Calu3 (cell line): Measurements from ENCODE around the gene POP4. TPM values are rescaled to one million over a fixed set of nuclear protein-coding genes. Genes with fewer than 3 reads are reported as not detected.

ENCODE experiments used
- BruUV-seq: library from RNA; stranded (reverse); fragments of 400-500 nt; replicated peaks from 2 replicates; lab custom pipeline; 2021; lab: Mats Ljungman, UMichigan
- CTCF ChIA-PET: fragments of 300-600 bp; sonication (Branson Sonifier 250); formaldehyde crosslinking; loops from one replicate; lab custom pipeline; 2022; ENCODE audit warnings: antibody characterized with exemption; lab: Charles Lee
- DNase-seq: peaks from one replicate; pipeline ENCODE4 v3.0.0; 2022
- H3K27ac Mint-ChIP-seq: one replicate; pipeline ENCODE4 v1.8.0; 2022; ENCODE audit warnings: mixed read lengths; ENCODE audit not compliant: unreplicated experiment
- H3K27me3 Mint-ChIP-seq: one replicate; pipeline ENCODE4 v1.8.0; 2022; ENCODE audit warnings: mixed read lengths; ENCODE audit not compliant: unreplicated experiment
- H3K36me3 Mint-ChIP-seq: one replicate; pipeline ENCODE4 v1.8.0; 2022; ENCODE audit warnings: mild to moderate bottlenecking, moderate library complexity, mixed read lengths; ENCODE audit not compliant: insufficient read depth, unreplicated experiment
- H3K4me1 Mint-ChIP-seq: one replicate; pipeline ENCODE4 v1.8.0; 2022; ENCODE audit warnings: mild to moderate bottlenecking, low read depth, mixed read lengths; ENCODE audit not compliant: unreplicated experiment
- H3K4me3 Mint-ChIP-seq: one replicate; pipeline ENCODE4 v1.8.0; 2022; ENCODE audit warnings: mild to moderate bottlenecking, low read depth, moderate library complexity, mixed read lengths; ENCODE audit not compliant: unreplicated experiment
- H3K9me3 Mint-ChIP-seq: one replicate; pipeline ENCODE4 v1.8.0; 2022; ENCODE audit warnings: low read depth, mixed read lengths; ENCODE audit not compliant: unreplicated experiment
- CTCF ChIP-seq: fragments of 200-600 bp; IDR thresholded peaks from one replicate; pipeline ENCODE4 v1.8.0; 2022; ENCODE audit warnings: antibody characterized with exemption; ENCODE audit not compliant: unreplicated experiment
- intact Hi-C: fragments of 100-400 bp; cut with micrococcal nuclease; formaldehyde crosslinking; loops from one replicate; pipeline ENCODE4 v1.10.0; 2022; ENCODE audit not compliant: unreplicated experiment
- total RNA-seq: library from RNA; stranded (reverse); gene quantifications from 2 replicates; pipeline ENCODE4 v1.2.3, GENCODE V29; 2022

Gene POP4
- total RNA-seq, 1 experiment from 2014 or later, result 72.9 TPM

DNA sequence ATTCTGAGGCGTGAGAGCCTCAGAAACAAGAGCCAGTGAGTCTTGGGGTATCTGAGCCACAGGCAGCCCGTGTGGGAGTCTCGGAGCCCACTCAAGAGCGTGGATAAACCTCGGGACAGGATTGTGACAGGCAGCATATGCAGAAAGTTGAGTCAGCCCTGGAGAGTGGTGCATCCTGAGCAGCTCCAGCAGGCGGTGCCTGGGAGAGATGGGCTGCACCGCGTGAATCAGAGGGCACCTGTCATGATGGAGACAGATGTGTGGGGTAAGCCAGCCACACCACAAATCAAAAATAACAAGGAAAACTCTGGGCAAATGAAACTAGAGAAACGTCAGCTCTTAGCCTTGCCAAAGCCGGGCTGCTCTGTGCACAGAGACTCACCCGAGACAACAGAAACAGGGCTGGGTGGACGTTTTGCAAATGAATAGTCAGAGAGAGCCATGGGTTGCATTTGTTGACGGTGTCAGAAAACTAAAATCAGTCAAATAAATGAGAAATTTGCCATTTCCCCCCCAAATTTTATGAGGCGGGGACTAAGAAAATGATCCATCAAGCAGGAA lies 30.0 kb upstream of the POP4 start:
- no TSS peak for BruUV-seq
- peaks cover 100% of the 10 kb centered on the region for H3K27me3 Mint-ChIP-seq
- intact Hi-C loops, result no loop called here
- no peak overlapping the region for H3K27ac Mint-ChIP-seq
- H3K4me1 Mint-ChIP-seq, result no peaks in the 10 kb centered on the region
- no peaks in the 10 kb centered on the region for H3K9me3 Mint-ChIP-seq
- no peaks in the 10 kb centered on the region for H3K36me3 Mint-ChIP-seq
- no peak overlapping the region for H3K4me3 Mint-ChIP-seq
- no peak for TF ChIP-seq CTCF
- CTCF ChIA-PET, result no interaction called here
- DNase-seq, result no peak

DNA sequence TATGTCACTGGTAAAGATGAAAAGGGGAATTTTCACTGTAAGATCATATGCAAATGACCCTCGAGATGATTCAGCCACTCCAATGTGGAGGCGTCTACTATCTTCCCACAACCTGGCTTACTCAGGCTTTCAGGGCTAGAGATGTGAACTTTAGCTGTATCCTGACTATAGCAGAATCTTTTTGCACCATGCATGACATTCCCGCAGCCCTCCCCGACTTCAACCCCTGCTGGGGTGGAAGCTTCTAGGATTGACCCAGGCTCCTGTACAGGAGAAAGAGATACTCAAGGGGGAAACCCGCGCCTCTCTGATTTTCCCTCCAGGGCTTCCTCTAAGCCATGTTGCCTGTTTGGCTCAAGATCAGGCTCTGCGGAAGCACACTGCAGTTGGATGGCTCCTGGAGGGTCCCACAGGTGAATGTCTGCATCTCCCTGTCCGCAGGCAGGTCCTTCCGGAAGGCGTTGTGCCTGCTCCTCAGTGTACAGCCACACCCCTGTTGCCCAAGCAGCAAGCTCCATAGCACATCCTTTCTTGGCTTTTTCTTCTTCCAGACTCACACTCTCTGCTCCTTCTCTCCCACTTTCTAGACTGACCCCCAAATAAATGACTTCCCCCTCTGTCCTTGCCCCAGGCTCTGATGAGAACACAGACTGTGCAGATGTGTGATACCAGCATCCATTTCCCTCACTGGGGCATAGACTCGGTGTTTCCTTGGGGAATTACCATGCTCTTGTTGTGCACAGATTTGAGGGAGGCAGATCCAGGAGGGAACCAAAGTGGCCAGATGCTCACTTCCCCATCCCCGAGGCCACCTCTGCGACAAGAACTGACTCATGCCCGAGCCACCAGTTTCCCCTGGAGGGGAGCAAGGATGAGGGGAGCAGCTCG lies 29.1 kb upstream of the POP4 start:
- Mint-ChIP-seq H3K36me3 (no peaks in the 10 kb centered on the region), H3K4me1 (no peaks in the 10 kb centered on the region), H3K27ac (no peak overlapping the region), H3K27me3 (peaks cover 95% of the 10 kb centered on the region), H3K9me3 (no peaks in the 10 kb centered on the region), H3K4me3 (no peak overlapping the region)
- no TSS peak for BruUV-seq
- DNase-seq, result no peak
- no peak for TF ChIP-seq CTCF
- CTCF ChIA-PET, result no interaction called here
- intact Hi-C loops, result no loop called here

GRCh38 chr19:29577649-29577963 lies 28.5 kb upstream of the POP4 start:
- Mint-ChIP-seq H3K36me3 (no peaks in the 10 kb centered on the region), H3K9me3 (no peaks in the 10 kb centered on the region), H3K4me3 (no peak overlapping the region), H3K27me3 (peaks cover 95% of the 10 kb centered on the region), H3K4me1 (no peaks in the 10 kb centered on the region), H3K27ac (no peak overlapping the region)
- DNase-seq, result no peak
- CTCF ChIA-PET, result no interaction called here
- intact Hi-C loops, result no loop called here
- no peak for TF ChIP-seq CTCF
- BruUV-seq, result no TSS peak

DNA sequence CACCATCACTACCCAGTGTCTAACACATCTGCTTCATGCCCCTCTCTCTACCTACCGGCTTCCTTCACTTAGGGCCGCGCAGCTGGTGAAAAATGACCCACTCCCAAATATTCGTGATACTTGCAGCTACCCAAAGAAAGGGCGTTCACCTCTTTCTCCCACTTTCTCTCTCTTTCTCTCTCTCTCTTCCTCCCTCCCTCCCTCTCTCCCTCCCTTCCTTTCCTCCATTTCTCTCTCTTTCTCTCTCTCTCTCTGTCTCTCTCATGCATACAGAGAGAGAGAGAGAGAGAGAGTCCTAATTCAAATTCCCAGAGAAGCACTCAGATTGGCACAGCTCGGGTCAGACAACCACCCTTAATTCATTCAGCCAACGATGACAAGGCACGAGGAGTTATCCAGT lies 27.7 kb upstream of the POP4 start:
- no peak overlapping the region for H3K4me3 Mint-ChIP-seq
- DNase-seq, result no peak
- no TSS peak for BruUV-seq

More for the DNA sequence above, 27.7 kb upstream of the POP4 start:
- CTCF ChIA-PET, result no interaction called here
- no peak overlapping the region for H3K27ac Mint-ChIP-seq
- intact Hi-C loops, result no loop called here
- no peaks in the 10 kb centered on the region for H3K4me1 Mint-ChIP-seq
- TF ChIP-seq CTCF, result no peak
- H3K9me3 Mint-ChIP-seq, result no peaks in the 10 kb centered on the region
- peaks cover 95% of the 10 kb centered on the region for H3K27me3 Mint-ChIP-seq
- H3K36me3 Mint-ChIP-seq, result no peaks in the 10 kb centered on the region
